Measurements from ENCODE around the gene RAB34. TPM values are rescaled to one million over a fixed set of nuclear protein-coding genes. Genes with fewer than 3 reads are reported as not detected.

The RAB34 gene
- polyA plus RNA-seq, 1 experiment = 389 TPM

GRCh38 chr17:28741358-28742349 lies 24.0 kb upstream of the RAB34 start:
- DNase-seq (ENCODE audit: low read depth, low spot score) = no peak
- TF ChIP-seq, protein P1, sequence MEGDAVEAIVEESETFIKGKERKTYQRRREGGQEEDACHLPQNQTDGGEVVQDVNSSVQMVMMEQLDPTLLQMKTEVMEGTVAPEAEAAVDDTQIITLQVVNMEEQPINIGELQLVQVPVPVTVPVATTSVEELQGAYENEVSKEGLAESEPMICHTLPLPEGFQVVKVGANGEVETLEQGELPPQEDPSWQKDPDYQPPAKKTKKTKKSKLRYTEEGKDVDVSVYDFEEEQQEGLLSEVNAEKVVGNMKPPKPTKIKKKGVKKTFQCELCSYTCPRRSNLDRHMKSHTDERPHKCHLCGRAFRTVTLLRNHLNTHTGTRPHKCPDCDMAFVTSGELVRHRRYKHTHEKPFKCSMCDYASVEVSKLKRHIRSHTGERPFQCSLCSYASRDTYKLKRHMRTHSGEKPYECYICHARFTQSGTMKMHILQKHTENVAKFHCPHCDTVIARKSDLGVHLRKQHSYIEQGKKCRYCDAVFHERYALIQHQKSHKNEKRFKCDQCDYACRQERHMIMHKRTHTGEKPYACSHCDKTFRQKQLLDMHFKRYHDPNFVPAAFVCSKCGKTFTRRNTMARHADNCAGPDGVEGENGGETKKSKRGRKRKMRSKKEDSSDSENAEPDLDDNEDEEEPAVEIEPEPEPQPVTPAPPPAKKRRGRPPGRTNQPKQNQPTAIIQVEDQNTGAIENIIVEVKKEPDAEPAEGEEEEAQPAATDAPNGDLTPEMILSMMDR (IDR thresholded peaks at IDR 0.05; ENCODE audit: low read depth, low read length) = no peak
- no peaks in the 10 kb centered on the region for H3K27me3 ChIP-seq (ENCODE audit: control insufficient read depth, insufficient read depth, low read length)
- ChIA-PET CTCF (interaction anchor here (0.6 to 15.1 kb wide), 4 partner anchors 8 to 26 kb away, joined by 3 to 193 read pairs (median 5); partner anchors contain the start of genes NEK8 and TLCD1), POLR2A (interaction anchor here (6.6 kb wide), 1 partner anchor 15 kb away, joined by 93 read pairs; the partner anchor contains the start of genes NEK8 and TLCD1)
- no peak overlapping the region for H3K27ac ChIP-seq (ENCODE audit: low read depth, low read length)
- H3K9me3 ChIP-seq (ENCODE audit: control insufficient read depth, insufficient read depth, low read length) = peaks cover 9% of the 10 kb centered on the region
- H3K4me3 ChIP-seq (ENCODE audit: low read depth, low read length) = no peak overlapping the region

DNA sequence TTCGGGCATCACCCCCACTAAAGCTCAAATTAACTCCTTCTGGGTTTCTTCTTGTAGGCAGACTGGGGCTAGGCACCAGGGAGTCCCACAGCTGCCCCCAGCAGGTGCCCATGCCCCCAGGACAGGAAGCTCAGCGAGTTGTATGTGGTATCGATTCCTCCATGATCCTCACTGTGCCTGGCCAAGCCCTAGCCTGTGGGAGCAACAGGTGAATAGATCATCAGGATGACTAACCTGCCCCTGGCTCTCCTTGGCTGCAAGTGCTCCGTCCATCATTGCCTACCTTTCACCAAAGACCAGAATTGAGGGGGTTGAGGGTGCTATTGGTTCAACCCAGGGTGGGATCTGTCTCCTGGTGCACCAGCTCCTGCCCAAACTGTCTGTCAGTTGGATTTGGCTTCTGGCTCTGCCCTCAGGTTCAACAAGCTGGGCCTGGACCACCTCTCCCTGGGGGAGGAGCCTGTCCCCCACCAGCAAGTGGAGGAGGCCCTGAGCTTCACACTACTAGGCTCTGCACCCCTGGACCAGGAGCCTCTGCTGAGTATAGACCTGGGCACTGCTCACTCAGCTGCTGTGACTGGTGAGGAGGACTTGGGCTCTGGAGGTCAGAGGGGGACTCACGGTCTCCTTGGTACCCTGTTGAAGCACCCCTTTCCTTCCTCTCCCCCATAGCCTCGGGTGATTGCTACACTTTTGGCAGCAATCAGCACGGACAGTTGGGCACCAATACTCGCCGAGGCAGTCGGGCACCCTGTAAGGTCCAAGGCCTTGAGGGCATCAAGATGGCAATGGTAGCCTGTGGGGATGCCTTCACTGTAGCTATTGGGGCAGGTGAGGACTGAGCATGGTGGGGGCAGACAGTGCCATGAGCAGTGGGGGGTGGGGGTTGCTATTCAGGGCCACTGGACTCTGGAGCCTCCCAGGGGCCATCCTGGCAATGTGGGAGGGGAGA lies 23.0 kb upstream of the RAB34 start:
- no peak overlapping the region for H3K27ac ChIP-seq (ENCODE audit: low read depth, low read length)
- H3K4me3 ChIP-seq (ENCODE audit: low read depth, low read length) = no peak overlapping the region
- ChIA-PET CTCF (interaction anchor here (1.6 to 15.1 kb wide), 3 partner anchors 9 to 23 kb away, joined by 4 to 193 read pairs (median 6); partner anchors contain the start of genes NEK8 and TLCD1), POLR2A (interaction anchor here (0.6 kb wide), 1 partner anchor 704 kb away, joined by 6 read pairs; no protein-coding TSS in a partner anchor)
- TF ChIP-seq, protein P1 (IDR thresholded peaks at IDR 0.05; ENCODE audit: low read depth, low read length) = no peak
- H3K27me3 ChIP-seq (ENCODE audit: control insufficient read depth, insufficient read depth, low read length) = no peaks in the 10 kb centered on the region
- H3K9me3 ChIP-seq (ENCODE audit: control insufficient read depth, insufficient read depth, low read length) = peaks cover 9% of the 10 kb centered on the region
- DNase-seq (ENCODE audit: low read depth, low spot score) = no peak

DNA sequence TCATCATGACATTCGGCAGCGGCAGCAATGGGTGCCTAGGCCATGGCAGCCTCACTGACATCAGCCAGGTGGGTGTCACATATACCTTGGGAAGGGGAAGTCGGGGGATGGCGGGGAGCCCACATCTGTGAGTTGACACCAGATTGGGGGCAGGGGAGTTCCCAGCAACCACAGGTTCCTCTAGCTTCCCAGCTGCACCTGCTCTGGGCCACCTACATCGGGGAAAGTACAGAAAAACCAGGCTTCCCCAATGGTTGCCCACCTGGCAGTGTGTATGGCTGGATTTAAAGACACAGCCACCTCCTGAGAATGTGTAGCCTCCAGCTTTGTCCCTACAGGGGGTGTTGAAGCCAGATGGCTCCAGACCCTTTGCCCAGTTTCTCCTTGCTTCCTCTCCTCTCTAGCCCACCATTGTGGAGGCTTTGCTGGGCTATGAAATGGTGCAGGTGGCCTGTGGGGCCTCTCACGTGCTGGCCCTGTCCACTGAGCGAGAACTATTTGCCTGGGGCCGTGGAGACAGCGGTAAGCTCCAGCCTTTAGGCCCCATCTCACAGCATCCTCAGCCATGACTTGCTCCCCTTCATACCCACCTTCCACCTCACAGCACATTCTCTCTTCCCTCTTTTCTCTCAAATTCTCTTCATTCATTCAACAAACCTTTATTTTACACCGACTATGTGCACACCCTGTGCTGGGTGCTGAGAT lies 21.2 kb upstream of the RAB34 start:
- ChIA-PET CTCF (no interaction called here), POLR2A (interaction anchor here (1.0 kb wide), 1 partner anchor 19 kb away, joined by 3 read pairs; the partner anchor contains the start of gene RPL23A)
- no peak overlapping the region for H3K27ac ChIP-seq (ENCODE audit: low read depth, low read length)
- no peak overlapping the region for H3K4me3 ChIP-seq (ENCODE audit: low read depth, low read length)
- DNase-seq (ENCODE audit: low read depth, low spot score) = no peak
- H3K9me3 ChIP-seq (ENCODE audit: control insufficient read depth, insufficient read depth, low read length) = peaks cover 9% of the 10 kb centered on the region
- no peaks in the 10 kb centered on the region for H3K27me3 ChIP-seq (ENCODE audit: control insufficient read depth, insufficient read depth, low read length)
- TF ChIP-seq, protein P1 (IDR thresholded peaks at IDR 0.05; ENCODE audit: low read depth, low read length) = no peak

DNA sequence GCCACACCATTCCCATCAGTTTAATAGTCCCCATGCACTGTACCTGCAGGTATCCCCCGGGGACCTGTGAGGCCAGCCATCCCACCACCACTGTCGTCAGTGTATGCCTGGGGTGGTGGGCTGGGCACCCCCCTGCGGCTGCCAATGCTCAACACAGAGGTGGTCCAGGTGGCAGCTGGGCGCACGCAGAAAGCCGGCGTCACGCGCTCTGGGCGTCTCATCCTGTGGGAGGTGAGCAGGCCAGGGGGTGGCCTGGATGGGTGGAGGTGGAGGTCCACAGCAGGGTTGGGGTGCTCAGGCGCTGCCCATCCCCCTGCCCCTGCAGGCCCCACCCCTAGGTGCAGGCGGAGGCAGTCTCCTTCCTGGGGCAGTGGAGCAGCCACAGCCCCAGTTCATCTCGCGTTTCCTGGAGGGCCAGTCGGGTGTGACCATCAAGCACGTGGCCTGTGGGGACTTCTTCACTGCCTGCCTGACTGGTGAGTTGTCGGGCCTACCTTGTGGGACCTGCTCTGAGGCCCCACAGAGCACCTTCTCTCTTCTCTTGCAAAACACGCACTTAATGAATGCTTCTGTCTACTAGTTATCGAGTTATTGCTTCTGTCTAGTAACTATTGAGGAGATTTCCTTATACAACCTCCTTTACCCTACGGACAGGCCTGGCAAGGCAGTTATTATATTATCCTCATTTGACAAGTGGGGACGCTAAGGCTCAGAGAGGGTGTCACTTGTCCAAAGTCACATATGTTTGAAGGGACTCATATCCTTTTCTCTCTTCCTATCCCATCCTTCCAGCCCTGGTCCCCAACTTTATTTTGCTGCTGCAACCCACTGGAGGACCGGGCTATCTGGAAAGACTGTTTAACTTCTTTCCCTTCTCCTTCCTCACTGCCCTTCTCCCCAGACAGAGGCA lies 20.4 kb upstream of the RAB34 start:
- no peak for DNase-seq (ENCODE audit: low read depth, low spot score)

More for the DNA sequence above, 20.4 kb upstream of the RAB34 start:
- peaks cover 9% of the 10 kb centered on the region for H3K9me3 ChIP-seq (ENCODE audit: control insufficient read depth, insufficient read depth, low read length)
- no peak overlapping the region for H3K4me3 ChIP-seq (ENCODE audit: low read depth, low read length)
- no peaks in the 10 kb centered on the region for H3K27me3 ChIP-seq (ENCODE audit: control insufficient read depth, insufficient read depth, low read length)
- ChIA-PET CTCF (no interaction called here), POLR2A (no interaction called here)
- TF ChIP-seq, protein P1 (IDR thresholded peaks at IDR 0.05; ENCODE audit: low read depth, low read length) = no peak
- H3K27ac ChIP-seq (ENCODE audit: low read depth, low read length) = no peak overlapping the region

Data from AG04450 (cell line).